ENCODE data around the gene KCNB1. TPM values are rescaled to one million over a fixed set of nuclear protein-coding genes. Genes with fewer than 3 reads are reported as not detected.
"Not testable (repeated sequence)": the region's sequence is repeated elsewhere in the genome, so short reads cannot be mapped to it uniquely, and the experiment has no call there.

Gene KCNB1
- total and polyA plus RNA-seq, 2 donors (not counting 1 experiment from before 2014, with no cell fraction given), result 0.12 TPM; not detected in 1

DNA sequence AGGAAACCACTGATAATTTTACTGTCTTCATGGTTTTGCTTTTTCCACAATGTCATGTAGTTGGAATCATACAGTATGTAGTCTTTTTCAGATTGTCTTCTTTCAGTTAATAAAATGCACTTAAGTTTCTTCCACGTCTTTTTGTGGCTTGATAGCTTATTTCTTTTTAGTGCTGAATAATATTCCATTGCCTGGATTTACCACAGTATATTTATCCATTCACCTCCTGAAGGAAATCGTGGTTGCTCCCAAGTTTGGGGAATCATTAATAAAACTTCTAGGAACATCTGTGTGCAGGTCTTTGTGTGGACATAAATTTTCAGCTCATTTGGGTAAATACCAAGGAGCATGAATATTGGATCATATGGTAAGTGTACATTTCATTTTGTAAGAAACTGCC is 165.8 kb downstream of the KCNB1 start:
- H3K4me1 ChIP-seq (ENCODE audit: control insufficient read depth in 2 of 2, insufficient read depth in 2 of 2, low read length in 2 of 2), result peaks cover 11 to 17% of the 10 kb centered on the region in 2 donors
- no peaks in the 10 kb centered on the region for H3K79me2 ChIP-seq (ENCODE audit: control insufficient read depth, insufficient read depth, low read length)
- no peaks in the 10 kb centered on the region for H3K9me3 Mint-ChIP-seq (ENCODE audit: insufficient read depth)
- H3K4me3 ChIP-seq (ENCODE audit: control extremely low read depth in 1 of 5, extremely low read depth in 1 of 5, insufficient read depth in 1 of 5, low read depth in 2 of 5, low read length in 4 of 5), result no peak overlapping the region
- H3K4me3 Mint-ChIP-seq, result no peak overlapping the region
- H3K9ac ChIP-seq (ENCODE audit: low read length), result no peak overlapping the region
- H3K27ac Mint-ChIP-seq, result no peak overlapping the region
- no peak overlapping the region for H2AFZ ChIP-seq (ENCODE audit: insufficient read depth, low read depth, low read length, poor library complexity, severe bottlenecking)
- H3K27ac ChIP-seq (ENCODE audit: low read length in 2 of 2), result no peak overlapping the region
- DNase-seq (no peak), ATAC-seq (ENCODE audit: low read depth) (no peak)
- POLR2A ChIA-PET, result no interaction called here
- CTCF ChIA-PET, result interaction anchor here (0.7 to 1.1 kb wide), 2 partner anchors 543 to 1819 kb away, joined by 3 to 4 read pairs; no protein-coding TSS in a partner anchor
- intact Hi-C loops (cut with micrococcal nuclease), result loop anchor here (5.0 kb wide), 1 partner anchor 216 kb away; no protein-coding TSS in a partner anchor
- no peak overlapping the region for H3K4me2 ChIP-seq (replicated peaks; ENCODE audit: low read depth, low read length, poor library complexity, severe bottlenecking)
- H3K27me3 ChIP-seq (replicated peaks in 1 of 4; ENCODE audit: control extremely low read depth in 1 of 4, control insufficient read depth in 3 of 4, insufficient read depth in 4 of 4, low read length in 3 of 4), result peaks cover 0 to 48% (median 29%) of the 10 kb centered on the region in 4 experiments
- H3K36me3 ChIP-seq (replicated peaks in 1 of 2; ENCODE audit: control extremely low read depth in 1 of 2, control insufficient read depth in 1 of 2, extremely low read depth in 1 of 2, insufficient read depth in 2 of 2, low read length in 1 of 2), result no peaks in the 10 kb centered on the region
- no CpG with 5 or more reads among the region's 2 CpGs for WGBS (ENCODE audit: insufficient coverage)
- TF ChIP-seq EZH2 (IDR thresholded peaks at IDR 0.05; ENCODE audit: borderline replicate concordance, insufficient read depth, low read depth, low read length, poor library complexity, severe bottlenecking), result no peak
- TF ChIP-seq, protein P1, sequence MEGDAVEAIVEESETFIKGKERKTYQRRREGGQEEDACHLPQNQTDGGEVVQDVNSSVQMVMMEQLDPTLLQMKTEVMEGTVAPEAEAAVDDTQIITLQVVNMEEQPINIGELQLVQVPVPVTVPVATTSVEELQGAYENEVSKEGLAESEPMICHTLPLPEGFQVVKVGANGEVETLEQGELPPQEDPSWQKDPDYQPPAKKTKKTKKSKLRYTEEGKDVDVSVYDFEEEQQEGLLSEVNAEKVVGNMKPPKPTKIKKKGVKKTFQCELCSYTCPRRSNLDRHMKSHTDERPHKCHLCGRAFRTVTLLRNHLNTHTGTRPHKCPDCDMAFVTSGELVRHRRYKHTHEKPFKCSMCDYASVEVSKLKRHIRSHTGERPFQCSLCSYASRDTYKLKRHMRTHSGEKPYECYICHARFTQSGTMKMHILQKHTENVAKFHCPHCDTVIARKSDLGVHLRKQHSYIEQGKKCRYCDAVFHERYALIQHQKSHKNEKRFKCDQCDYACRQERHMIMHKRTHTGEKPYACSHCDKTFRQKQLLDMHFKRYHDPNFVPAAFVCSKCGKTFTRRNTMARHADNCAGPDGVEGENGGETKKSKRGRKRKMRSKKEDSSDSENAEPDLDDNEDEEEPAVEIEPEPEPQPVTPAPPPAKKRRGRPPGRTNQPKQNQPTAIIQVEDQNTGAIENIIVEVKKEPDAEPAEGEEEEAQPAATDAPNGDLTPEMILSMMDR (IDR thresholded peaks at IDR 0.05), result no peak
- peaks cover 0 to 6% (median 1%) of the 10 kb centered on the region in 3 donors for H3K9me3 ChIP-seq (ENCODE audit: control extremely low read depth in 1 of 3, control insufficient read depth in 2 of 3, insufficient read depth in 1 of 3, low read length in 2 of 3)
- no peaks in the 10 kb centered on the region for H4K20me1 ChIP-seq (ENCODE audit: control insufficient read depth, insufficient read depth, low read length, poor library complexity, severe bottlenecking)
- H3K4me1 Mint-ChIP-seq, result peaks cover 12% of the 10 kb centered on the region
- H3K27me3 Mint-ChIP-seq, result peaks cover 48% of the 10 kb centered on the region

- ATAC-seq (ENCODE audit: low read depth) (no peak), DNase-seq (no peak)
- intact Hi-C loops (cut with micrococcal nuclease), result loop anchor here (5.0 kb wide), 1 partner anchor 217 kb away; no protein-coding TSS in a partner anchor
- peaks cover 11 to 17% of the 10 kb centered on the region in 2 donors for H3K4me1 ChIP-seq (ENCODE audit: control insufficient read depth in 2 of 2, insufficient read depth in 2 of 2, low read length in 2 of 2)
- Mint-ChIP-seq H3K9me3 (ENCODE audit: insufficient read depth) (peaks cover 2% of the 10 kb centered on the region), H3K27ac (no peak overlapping the region), H3K4me3 (no peak overlapping the region), H3K27me3 (peaks cover 43% of the 10 kb centered on the region), H3K4me1 (peaks cover 12% of the 10 kb centered on the region)
- no peak overlapping the region for H3K9ac ChIP-seq (ENCODE audit: low read length)
- H4K20me1 ChIP-seq (ENCODE audit: control insufficient read depth, insufficient read depth, low read length, poor library complexity, severe bottlenecking), result no peaks in the 10 kb centered on the region
- TF ChIP-seq EZH2 (IDR thresholded peaks at IDR 0.05; ENCODE audit: borderline replicate concordance, insufficient read depth, low read depth, low read length, poor library complexity, severe bottlenecking), result no peak
- TF ChIP-seq, protein P1 (IDR thresholded peaks at IDR 0.05), result no peak
- WGBS (ENCODE audit: insufficient coverage), result no CpG with 5 or more reads among the region's 1 CpG
- no peak overlapping the region for H2AFZ ChIP-seq (ENCODE audit: insufficient read depth, low read depth, low read length, poor library complexity, severe bottlenecking)
- no peaks in the 10 kb centered on the region for H3K79me2 ChIP-seq (ENCODE audit: control insufficient read depth, insufficient read depth, low read length)
- no peak overlapping the region for H3K4me3 ChIP-seq (ENCODE audit: control extremely low read depth in 1 of 5, extremely low read depth in 1 of 5, insufficient read depth in 1 of 5, low read depth in 2 of 5, low read length in 4 of 5)
- peaks cover 0 to 43% (median 23%) of the 10 kb centered on the region in 4 experiments for H3K27me3 ChIP-seq (replicated peaks in 1 of 4; ENCODE audit: control extremely low read depth in 1 of 4, control insufficient read depth in 3 of 4, insufficient read depth in 4 of 4, low read length in 3 of 4)
- H3K4me2 ChIP-seq (replicated peaks; ENCODE audit: low read depth, low read length, poor library complexity, severe bottlenecking), result no peak overlapping the region
- no peak overlapping the region for H3K27ac ChIP-seq (ENCODE audit: low read length in 2 of 2)
- POLR2A ChIA-PET, result no interaction called here
- no peaks in the 10 kb centered on the region for H3K36me3 ChIP-seq (replicated peaks in 1 of 2; ENCODE audit: control extremely low read depth in 1 of 2, control insufficient read depth in 1 of 2, extremely low read depth in 1 of 2, insufficient read depth in 2 of 2, low read length in 1 of 2)
- H3K9me3 ChIP-seq (ENCODE audit: control extremely low read depth in 1 of 3, control insufficient read depth in 2 of 3, insufficient read depth in 1 of 3, low read length in 2 of 3), result peaks cover 1 to 8% (median 1%) of the 10 kb centered on the region in 3 donors
- CTCF ChIA-PET, result interaction anchor here (0.7 kb wide), 1 partner anchor 48 kb away, joined by 4 read pairs; no protein-coding TSS in a partner anchor
These were observed 166.9 kb downstream of the KCNB1 start for GRCh38 chr20:49315580-49315979.

DNA sequence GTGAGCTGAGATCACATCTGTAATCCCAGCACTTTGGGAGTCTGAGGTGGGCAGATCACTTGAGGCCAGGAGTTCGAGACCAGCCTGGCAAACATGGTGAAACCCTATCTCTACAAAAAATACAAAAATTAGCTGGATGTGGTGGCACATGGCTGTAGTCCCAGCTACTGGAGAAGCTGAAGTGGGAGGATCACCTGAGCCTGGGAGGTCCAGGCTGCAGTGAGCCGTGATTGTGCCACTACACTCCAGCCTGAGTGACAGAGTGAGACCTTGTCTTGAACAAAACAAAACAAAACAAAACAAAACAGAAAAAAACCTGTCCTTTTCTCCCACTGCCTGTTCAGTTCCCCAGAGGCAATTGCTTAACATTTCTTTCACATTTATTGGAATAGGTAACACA is 168.4 kb downstream of the KCNB1 start:
- H3K79me2 ChIP-seq (ENCODE audit: control insufficient read depth, insufficient read depth, low read length); H3K4me3 ChIP-seq (ENCODE audit: control extremely low read depth in 1 of 5, extremely low read depth in 1 of 5, insufficient read depth in 1 of 5, low read depth in 2 of 5, low read length in 4 of 5); ATAC-seq (ENCODE audit: low read depth); H3K9me3 Mint-ChIP-seq (ENCODE audit: insufficient read depth); H3K4me1 Mint-ChIP-seq; H2AFZ ChIP-seq (ENCODE audit: insufficient read depth, low read depth, low read length, poor library complexity, severe bottlenecking); DNase-seq; H3K9ac ChIP-seq (ENCODE audit: low read length); intact Hi-C loops (cut with micrococcal nuclease); H3K27ac ChIP-seq (ENCODE audit: low read length in 2 of 2); H3K4me3 Mint-ChIP-seq; POLR2A ChIA-PET; H3K27ac Mint-ChIP-seq; H3K4me2 ChIP-seq (replicated peaks; ENCODE audit: low read depth, low read length, poor library complexity, severe bottlenecking); H3K36me3 ChIP-seq (replicated peaks in 1 of 2; ENCODE audit: control extremely low read depth in 1 of 2, control insufficient read depth in 1 of 2, extremely low read depth in 1 of 2, insufficient read depth in 2 of 2, low read length in 1 of 2); CTCF ChIA-PET; H4K20me1 ChIP-seq (ENCODE audit: control insufficient read depth, insufficient read depth, low read length, poor library complexity, severe bottlenecking): not testable (repeated sequence)
- peaks cover 54% of the 10 kb centered on the region for H3K27me3 Mint-ChIP-seq
- Histone ChIP-seq H3K4me1 (ENCODE audit: control insufficient read depth in 2 of 2, insufficient read depth in 2 of 2, low read length in 2 of 2) (peaks cover 7 to 12% of the 10 kb centered on the region in 2 donors), H3K9me3 (ENCODE audit: control extremely low read depth in 1 of 3, control insufficient read depth in 2 of 3, insufficient read depth in 1 of 3, low read length in 2 of 3) (peaks cover 1 to 11% (median 4%) of the 10 kb centered on the region in 3 donors), H3K27me3 (replicated peaks in 1 of 4; ENCODE audit: control extremely low read depth in 1 of 4, control insufficient read depth in 3 of 4, insufficient read depth in 4 of 4, low read length in 3 of 4) (peaks cover 0 to 28% (median 16%) of the 10 kb centered on the region in 4 experiments)
- 100% methylated on average over 1 of the region's 2 CpGs for WGBS (ENCODE audit: insufficient coverage)

Measured in B cell (primary cell).